GM21423 (cell line): ENCODE data around the gene CD84.
"Not testable (repeated sequence)": the region's sequence is repeated elsewhere in the genome, so short reads cannot be mapped to it uniquely, and the experiment has no call there.

Source experiments
- ATAC-seq: cut with Tn5 transposase; IDR thresholded peaks from one replicate; pipeline ENCODE4 v1.9.1; 2021; ENCODE audit warnings: mild to moderate bottlenecking, moderate library complexity; ENCODE audit not compliant: unreplicated experiment

CD84 gene

GRCh38 chr1:160576390-160576789 lies 2.9 kb downstream of the CD84 start:
- ATAC-seq, result no peak

GRCh38 chr1:160575112-160575664 lies 4.1 kb downstream of the CD84 start:
- no peak for ATAC-seq

DNA sequence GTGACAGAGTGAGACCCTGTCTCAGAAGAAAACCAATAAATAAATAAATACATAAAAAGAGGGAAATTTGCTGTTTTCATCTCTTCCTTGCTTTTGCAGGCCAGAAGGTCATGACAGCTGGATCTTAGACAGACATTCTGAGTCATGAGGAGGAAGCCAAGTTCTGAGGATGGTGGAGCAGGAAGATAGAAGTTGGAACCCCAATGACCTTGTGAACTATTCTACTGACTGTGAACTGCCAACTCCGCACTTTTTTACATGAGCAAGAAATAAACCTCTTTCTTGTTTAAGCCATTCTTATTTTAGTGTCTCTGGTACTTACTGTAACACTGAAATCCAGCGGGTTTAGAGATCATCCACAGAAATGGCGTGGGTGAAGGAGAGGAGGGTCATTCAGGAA lies 8.5 kb downstream of the CD84 start:
- no peak for ATAC-seq

DNA sequence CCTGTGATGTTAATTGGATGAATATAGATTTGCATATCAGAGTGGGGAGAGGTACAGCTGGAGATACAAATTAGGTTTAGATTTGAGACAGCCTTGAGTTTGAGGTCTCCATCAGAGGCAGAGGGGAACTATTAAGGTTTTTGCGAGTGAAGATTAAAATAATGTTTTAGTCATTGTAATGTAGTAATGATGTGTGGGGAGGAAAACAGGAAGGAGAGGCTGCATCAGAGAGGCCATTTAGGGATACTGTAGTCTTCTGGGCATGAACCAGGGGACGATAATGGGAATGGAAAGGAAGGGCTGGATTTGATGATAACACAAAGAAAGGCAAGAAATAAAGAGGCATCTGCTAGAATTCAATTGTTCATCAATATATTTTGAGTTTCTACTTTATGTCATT lies 9.5 kb downstream of the CD84 start:
- no peak for ATAC-seq

DNA sequence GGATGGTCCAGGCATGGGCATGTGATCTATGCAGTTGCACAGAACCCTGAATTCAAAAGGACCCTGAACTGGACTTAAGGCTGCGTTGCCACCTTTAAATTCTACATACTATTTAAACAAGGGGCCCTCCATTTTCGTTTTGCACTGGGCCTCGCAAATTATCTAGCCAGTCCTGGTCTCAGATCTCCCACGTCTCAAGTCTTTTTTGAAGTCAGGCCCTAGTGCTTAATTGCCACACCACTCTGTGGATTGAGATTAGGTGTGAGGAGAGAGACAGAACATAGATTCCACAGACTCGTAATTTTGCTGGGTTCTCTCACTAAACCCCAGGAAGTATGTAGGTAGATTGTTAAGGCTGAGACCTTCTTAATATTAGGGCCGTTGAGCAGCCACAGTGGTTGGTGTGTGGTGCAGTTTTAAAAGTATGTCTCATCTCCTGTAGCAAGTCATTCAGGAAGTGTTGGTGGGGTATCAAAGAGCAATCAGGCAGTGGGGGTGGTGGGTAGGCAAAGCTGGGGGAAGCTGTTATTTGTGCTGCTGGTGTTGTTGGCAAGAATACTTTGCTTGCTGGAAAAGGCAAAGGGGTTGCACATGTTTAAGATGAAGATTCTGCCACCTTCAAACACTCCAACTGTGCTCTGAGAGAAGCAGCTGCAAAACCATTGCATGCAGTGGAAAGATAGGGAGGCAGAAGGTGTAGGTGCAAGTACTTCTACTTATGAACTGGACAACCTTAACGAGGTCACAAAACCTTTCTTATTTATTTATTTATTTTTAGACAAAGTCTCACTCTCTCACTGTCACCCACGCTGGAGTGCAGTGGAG lies 11.2 kb downstream of the CD84 start:
- ATAC-seq, result no peak

DNA sequence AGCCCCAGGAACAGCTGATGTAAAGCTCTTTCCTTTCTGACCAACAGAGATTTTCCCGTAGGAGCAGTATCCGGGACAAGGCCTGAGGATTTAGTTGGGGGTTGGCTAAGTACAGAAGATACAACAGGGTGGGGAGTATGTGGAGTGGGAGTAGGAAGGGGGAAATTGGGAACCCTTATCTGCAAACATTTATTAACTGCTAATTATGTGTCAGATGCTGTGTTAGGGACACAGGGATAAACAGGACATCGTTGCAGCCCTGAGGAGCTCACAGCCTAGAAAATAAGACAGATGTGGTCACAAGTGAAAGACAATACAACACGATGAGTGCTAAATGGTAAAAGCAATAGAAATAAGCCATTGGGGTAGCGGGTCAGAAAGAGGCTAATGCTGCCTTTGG lies 12.0 kb downstream of the CD84 start:
- no peak for ATAC-seq

DNA sequence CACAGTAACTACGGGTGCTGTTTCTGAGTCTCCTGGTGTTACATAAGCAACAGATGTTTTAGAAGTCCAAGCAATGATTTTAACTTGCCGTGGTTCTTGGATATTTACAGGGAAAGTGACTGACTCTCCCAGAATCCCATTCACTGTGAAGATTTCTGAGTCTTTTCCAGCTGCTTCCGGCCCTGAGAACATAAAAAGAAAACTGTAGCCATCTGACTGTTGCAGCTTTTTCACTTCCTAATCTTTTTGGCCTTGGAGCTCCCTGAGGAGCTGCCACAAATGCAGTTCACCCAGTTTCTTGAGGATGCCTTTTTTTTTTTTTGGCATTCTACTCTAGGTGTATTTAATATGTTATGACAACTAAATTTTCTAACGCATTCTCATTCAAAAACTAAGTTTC lies 13.7 kb downstream of the CD84 start:
- ATAC-seq, result no peak

DNA sequence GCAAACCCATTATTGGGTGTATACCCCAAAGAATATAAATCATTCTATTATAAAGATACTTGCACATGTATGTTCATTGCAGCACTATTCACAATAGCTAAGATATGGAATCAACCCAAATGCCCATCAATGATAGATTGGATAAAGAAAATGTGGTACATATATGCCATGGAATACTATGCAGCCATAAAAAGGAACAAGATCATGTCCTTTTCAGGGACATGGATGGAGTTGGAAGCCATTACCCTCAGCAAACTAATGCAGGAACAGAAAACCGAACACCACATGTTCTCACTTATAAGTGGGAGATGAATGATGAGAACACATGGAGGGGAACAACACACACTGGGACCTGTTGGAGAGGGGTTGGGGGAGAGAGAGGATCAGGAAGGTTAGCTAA lies 16.1 kb downstream of the CD84 start:
- not testable (repeated sequence) for ATAC-seq

- ATAC-seq, result not testable (repeated sequence)
These were observed 16.6 kb downstream of the CD84 start for GRCh38 chr1:160562745-160563144.

GRCh38 chr1:160560806-160561205 lies 18.5 kb downstream of the CD84 start:
- ATAC-seq, result no peak

GRCh38 chr1:160560045-160560705 lies 19.1 kb downstream of the CD84 start:
- ATAC-seq, result no peak

DNA sequence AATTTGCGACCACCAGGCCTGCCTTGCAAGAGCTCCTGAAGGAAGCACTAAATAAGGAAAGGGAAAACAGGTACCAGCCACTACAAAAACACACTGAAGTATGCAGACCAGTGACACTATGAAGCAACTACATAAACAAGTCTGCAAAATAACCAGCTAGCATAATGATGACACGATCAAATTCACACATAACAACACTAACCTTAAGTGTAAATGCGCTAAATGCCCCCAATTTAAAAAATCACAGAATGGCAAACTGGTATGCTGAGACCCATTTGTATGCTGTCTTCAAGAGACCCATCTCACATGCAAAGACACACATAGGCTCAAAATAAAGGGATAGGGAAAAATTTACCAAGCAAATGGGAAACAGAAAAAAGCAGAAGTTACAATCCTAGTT lies 19.9 kb downstream of the CD84 start:
- ATAC-seq, result not testable (repeated sequence)

DNA sequence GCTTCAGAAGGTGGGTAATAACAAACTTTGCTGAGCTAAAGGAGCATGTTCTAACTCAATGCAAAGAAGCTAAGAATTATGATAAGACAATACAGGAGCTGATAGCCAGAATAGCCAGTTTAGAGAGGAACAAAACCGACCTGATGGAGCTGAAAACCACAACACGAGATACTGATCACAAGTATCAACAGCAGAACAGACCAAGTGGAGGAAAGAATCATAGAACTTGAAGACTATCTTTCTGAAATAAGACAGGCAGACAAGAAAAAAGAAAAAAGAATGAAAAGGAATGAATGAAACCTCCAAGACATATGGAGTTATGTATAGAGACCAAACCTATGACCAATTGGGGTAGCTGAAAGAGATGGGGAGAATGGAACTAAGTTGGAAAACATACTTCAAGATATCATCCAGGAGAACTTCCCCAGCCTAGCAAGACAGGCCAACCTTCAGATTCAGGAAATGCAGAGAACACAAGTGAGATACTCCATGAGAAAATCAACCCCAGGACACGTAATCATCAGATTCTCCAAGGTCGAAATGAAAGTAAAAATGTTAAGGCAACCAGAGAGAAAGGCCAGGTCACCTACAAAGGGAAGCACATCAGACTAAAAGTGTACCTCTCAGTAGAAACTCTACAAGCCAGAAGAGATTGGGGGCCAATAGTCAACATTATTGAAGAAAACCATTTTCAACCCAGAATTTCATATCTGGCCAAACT lies 20.5 kb downstream of the CD84 start:
- ATAC-seq, result no peak

GRCh38 chr1:160553778-160554177 lies 25.5 kb downstream of the CD84 start:
- ATAC-seq, result no peak

DNA sequence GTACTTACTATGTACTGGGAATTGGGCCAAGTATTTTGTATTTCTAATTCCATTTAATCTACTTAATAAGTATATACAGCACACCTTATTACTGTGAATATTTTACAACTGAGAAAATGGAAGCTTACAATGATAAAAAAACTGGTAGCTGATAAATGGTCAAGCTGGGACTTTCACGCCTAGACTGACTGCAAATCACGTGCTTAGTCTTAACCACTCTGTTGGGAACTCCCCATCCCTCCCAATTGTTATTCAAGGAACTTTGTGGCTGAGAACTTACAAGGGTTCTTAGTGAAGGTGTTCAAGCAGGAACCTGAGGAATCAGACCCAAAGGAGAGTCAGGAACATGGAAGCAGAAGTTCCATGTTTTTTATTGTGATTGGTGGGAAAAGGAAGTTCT lies 26.9 kb downstream of the CD84 start:
- ATAC-seq, result no peak

GRCh38 chr1:160550572-160551034 lies 28.7 kb downstream of the CD84 start:
- no peak for ATAC-seq

DNA sequence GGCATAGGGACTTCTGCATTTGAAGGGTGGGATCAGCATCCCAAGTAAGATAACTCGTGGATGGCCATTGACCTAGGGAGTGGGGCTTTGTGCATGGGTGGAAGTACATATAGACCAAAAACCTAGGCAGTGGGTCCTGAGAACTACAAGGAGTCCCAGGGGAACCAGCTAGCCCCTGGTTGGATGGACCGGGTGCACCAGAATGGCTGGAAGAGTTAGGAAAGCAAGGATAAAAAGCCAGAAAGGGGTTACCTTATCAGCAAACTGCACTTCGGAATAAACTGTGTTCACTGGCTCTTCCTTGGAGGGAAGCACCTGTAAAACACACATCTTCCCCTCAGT lies 29.7 kb downstream of the CD84 start:
- no peak for ATAC-seq

GRCh38 chr1:160548960-160549664 lies 30.2 kb downstream of the CD84 start:
- peak; percentile 56 for ATAC-seq

GRCh38 chr1:160548183-160548582 lies 31.1 kb downstream of the CD84 start:
- ATAC-seq, result peak; percentile 49

DNA sequence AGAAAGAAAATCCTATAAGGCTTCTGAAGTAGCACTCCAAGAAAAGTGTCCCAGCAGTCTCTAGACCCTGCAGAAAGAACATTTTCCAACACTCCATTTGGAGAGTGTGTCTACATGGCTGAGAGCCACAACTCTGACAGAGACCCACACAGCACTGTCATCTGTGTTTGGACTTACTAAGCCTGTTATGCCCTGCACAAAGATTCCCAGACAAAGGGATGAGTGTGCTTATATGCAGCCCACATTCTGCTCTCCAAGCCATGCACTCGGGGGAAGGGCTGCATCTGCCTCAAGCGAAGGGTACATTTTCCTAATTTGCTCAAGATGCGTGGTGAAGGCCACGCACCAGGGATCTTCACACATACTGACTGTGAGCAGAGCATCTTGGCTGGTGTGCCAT lies 31.9 kb downstream of the CD84 start:
- ATAC-seq, result no peak

GRCh38 chr1:160546942-160547341 lies 32.4 kb downstream of the CD84 start:
- ATAC-seq, result no peak
